K562 (cell line): Measurements from ENCODE around the gene GPX1. TPM values are rescaled to one million over a fixed set of nuclear protein-coding genes. Genes with fewer than 3 reads are reported as not detected.
A peak's percentile ranks its signal among the peaks of the same experiment; 100 is the strongest.

Source experiments
- ATF3 ChIP-seq, 2 experiments: fragments of 450-650 bp in 1 of 2; sonication (generic) in 1 of 2; formaldehyde crosslinking in 1 of 2; IDR thresholded peaks in 1 of 2; conservative IDR thresholded peaks in 1 of 2; 2 replicates each; pipeline versions ENCODE4 v1.6.1 to v1.8.1; 2016 to 2023; ENCODE audit warnings: mild to moderate bottlenecking in 2 of 2, moderate library complexity in 2 of 2, inconsistent platforms in 1 of 2, missing genetic modification reagents in 1 of 2
- HDAC3 ChIP-seq: fragments of 450-650 bp; IDR thresholded peaks from 2 replicates; pipeline ENCODE4 v1.6.1; 2018; ENCODE audit warnings: borderline replicate concordance, mild to moderate bottlenecking, moderate library complexity; ENCODE audit not compliant: partially characterized antibody
- KDM4B ChIP-seq, 2 experiments: fragments of 450-650 bp in 1 of 2; sonication (generic) in 1 of 2; IDR thresholded peaks; 2 replicates each; pipeline ENCODE4 v1.6.1; 2016 to 2017; ENCODE audit warnings: borderline replicate concordance in 2 of 2, antibody characterized with exemption in 1 of 2, low read depth in 1 of 2, mild to moderate bottlenecking in 1 of 2
- NELFE ChIP-seq: IDR thresholded peaks from 2 replicates; pipeline ENCODE4 v1.6.1; 2011; ENCODE audit warnings: mild to moderate bottlenecking; ENCODE audit not compliant: insufficient read depth, insufficient read length
- POLR3G ChIP-seq: IDR thresholded peaks from 2 replicates; pipeline ENCODE4 v1.6.1; 2011; ENCODE audit not compliant: insufficient read length, insufficient replicate concordance; ENCODE audit errors: extremely low read depth
- PREB ChIP-seq: sonication (generic); formaldehyde crosslinking; IDR thresholded peaks from 2 replicates; pipeline ENCODE4 v1.8.1; 2023; ENCODE audit warnings: mild to moderate bottlenecking, missing genetic modification reagents
- RNF2 ChIP-seq: sonication (generic); IDR thresholded peaks from 2 replicates; pipeline ENCODE4 v1.6.1; 2016
- SREBF2 ChIP-seq: sonication (generic); formaldehyde crosslinking; IDR thresholded peaks from 2 replicates; pipeline ENCODE4 v1.4.0; 2020; ENCODE audit warnings: mild to moderate bottlenecking, missing genetic modification reagents
- ZBTB11 ChIP-seq, 3 experiments: fragments of 200-800 bp in 1 of 3; fragments of 250-450 bp in 1 of 3; fragments of 450-650 bp in 1 of 3; sonication (Bioruptor Pico) in 1 of 3; sonication (Bioruptor generic) in 1 of 3; formaldehyde crosslinking in 1 of 3; IDR thresholded peaks; 2 replicates each; pipeline versions ENCODE4 v1.6.1 to v1.8.0; 2016 to 2022; ENCODE audit warnings: mild to moderate bottlenecking in 2 of 3, missing genetic modification characterization in 2 of 3, missing compliant biosample characterization in 1 of 3, moderate library complexity in 1 of 3
- ZNF175 ChIP-seq: fragments of 200-800 bp; sonication (Bioruptor generic); IDR thresholded peaks from 2 replicates; pipeline ENCODE4 v1.6.1; 2016; ENCODE audit warnings: low read depth, mild to moderate bottlenecking, missing genetic modification characterization, missing compliant biosample characterization
- polyA plus RNA-seq, 8 experiments: library from polyadenylated mRNA; depleted of rRNA in 4 of 8; stranded (reverse) in 5 of 8; unstranded in 3 of 8; fragments of >200 nt; fragmentation: Nextera tagmentation in 2 of 8; fragmentation: Illumina TruSeq in 1 of 8; extraction: Ambion mirVana in 2 of 8; extraction: Trizol in 1 of 8; gene quantifications; 2 replicates each; pipeline versions ENCODE4 v1.2.1 to v1.2.3, GENCODE V29; 2011 to 2014; ENCODE audit warnings: inconsistent platforms in 1 of 8, missing spikeins in 1 of 8
- total RNA-seq, 7 experiments: library from RNA; depleted of rRNA in 6 of 7; stranded (reverse); fragments of >200 nt in 6 of 7; fragmentation: Illumina TruSeq in 2 of 7; extraction: Trizol in 2 of 7; gene quantifications; 2 replicates each; pipeline versions ENCODE4 v1.2.1 to v1.2.3, GENCODE V29; 2011 to 2021; ENCODE audit warnings: low replicate concordance in 1 of 7

The GPX1 gene
- total and polyA plus RNA-seq, 9 of the 15 experiments (the other 6 are each of a cell fraction or from before 2014, with no cell fraction given), result 0.08 to 1.3 (median 0.21) TPM; not detected in 5

- TF ChIP-seq ZBTB11 (CRISPR knock-in tag; IDR thresholded peaks at IDR 0.05) (peak in 1 of 3 experiments; percentile 74; a peak in 2 of 6 replicates), ATF3 (IDR thresholded peaks at IDR 0.05) (no peak), ATF3 (CRISPR knock-in tag; conservative IDR thresholded peaks at IDR 0.05) (peak; percentile 71; the same call in 1 of the 2 replicates), SREBF2 (CRISPR knock-in tag) (0 out of 2 replicates have a peak, but pooled peaks have one; percentile 69), KDM4B (IDR thresholded peaks at IDR 0.05; ENCODE audit: borderline replicate concordance in 2 of 2, low read depth in 1 of 2) (no peak), NELFE (no peak), POLR3G (no peak), ZNF175 (CRISPR knock-in tag) (no peak), HDAC3 (no peak), RNF2 (peak; percentile 61; the same call in 1 of the 2 replicates), PREB (CRISPR knock-in tag) (no peak)
Observed at GRCh38 chr3:49339941-49340800, 18.0 kb downstream of the GPX1 start, which contains the start of gene USP4 (continued).
